Measurements from ENCODE around the gene CRTAC1.

GRCh38 chr10:97924678-97925077 lies 105.7 kb downstream of the CRTAC1 start:
- TF ChIP-seq, protein P1, sequence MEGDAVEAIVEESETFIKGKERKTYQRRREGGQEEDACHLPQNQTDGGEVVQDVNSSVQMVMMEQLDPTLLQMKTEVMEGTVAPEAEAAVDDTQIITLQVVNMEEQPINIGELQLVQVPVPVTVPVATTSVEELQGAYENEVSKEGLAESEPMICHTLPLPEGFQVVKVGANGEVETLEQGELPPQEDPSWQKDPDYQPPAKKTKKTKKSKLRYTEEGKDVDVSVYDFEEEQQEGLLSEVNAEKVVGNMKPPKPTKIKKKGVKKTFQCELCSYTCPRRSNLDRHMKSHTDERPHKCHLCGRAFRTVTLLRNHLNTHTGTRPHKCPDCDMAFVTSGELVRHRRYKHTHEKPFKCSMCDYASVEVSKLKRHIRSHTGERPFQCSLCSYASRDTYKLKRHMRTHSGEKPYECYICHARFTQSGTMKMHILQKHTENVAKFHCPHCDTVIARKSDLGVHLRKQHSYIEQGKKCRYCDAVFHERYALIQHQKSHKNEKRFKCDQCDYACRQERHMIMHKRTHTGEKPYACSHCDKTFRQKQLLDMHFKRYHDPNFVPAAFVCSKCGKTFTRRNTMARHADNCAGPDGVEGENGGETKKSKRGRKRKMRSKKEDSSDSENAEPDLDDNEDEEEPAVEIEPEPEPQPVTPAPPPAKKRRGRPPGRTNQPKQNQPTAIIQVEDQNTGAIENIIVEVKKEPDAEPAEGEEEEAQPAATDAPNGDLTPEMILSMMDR (conservative IDR thresholded peaks at IDR 0.05): no peak
- TF ChIP-seq ZFX (IDR thresholded peaks at IDR 0.05): no peak
